Measurements from ENCODE around the gene MTRF1L. TPM values are rescaled to one million over a fixed set of nuclear protein-coding genes. Genes with fewer than 3 reads are reported as not detected.

MTRF1L gene
- total RNA-seq, 1 experiment from 2014 or later = 26.5 TPM

DNA sequence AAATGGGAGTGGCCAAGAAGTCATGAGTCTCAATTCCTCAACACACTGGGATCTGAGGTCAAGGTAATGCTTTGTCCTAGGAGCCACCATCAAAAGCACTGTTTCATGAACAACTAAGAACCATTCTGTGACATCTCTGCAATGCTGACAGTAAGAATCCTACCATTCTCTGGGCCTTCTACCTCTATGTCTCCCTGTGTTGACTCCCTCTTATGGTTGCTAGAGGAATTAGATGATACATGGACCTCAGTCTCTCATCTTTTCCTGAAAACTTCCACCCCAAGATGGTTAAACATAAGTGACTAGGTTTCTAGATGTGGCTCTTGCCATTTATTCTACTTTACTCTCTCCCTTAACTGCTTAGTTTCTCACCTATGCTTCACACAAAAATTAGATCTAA is 9.1 kb downstream of the MTRF1L start:
- Histone ChIP-seq H4K20me1 (ENCODE audit: control insufficient read depth, insufficient read depth, insufficient read length) (no peaks in the 10 kb centered on the region), H2BK120ac (ENCODE audit: low read depth, low read length, poor library complexity, severe bottlenecking) (no peak overlapping the region), H3K4me2 (ENCODE audit: insufficient read depth, insufficient read length, low read length) (no peak overlapping the region), H2AK5ac (ENCODE audit: insufficient read length, low read length) (no peak overlapping the region), H4K91ac (ENCODE audit: insufficient read length, low read depth, low read length) (no peak overlapping the region), H3K9ac (ENCODE audit: extremely low read depth, insufficient read length, low read length) (no peak overlapping the region), H3K56ac (ENCODE audit: insufficient read length, low read depth, low read length) (no peak overlapping the region), H3K4ac (ENCODE audit: low read depth, low read length) (no peak overlapping the region), H3K23ac (ENCODE audit: insufficient read length, low read depth, low read length) (no peak overlapping the region), H4K8ac (replicated peaks; ENCODE audit: insufficient read length, low read depth, low read length) (no peak overlapping the region), H3K14ac (ENCODE audit: insufficient read depth, low read length) (no peak overlapping the region), H3T11ph (ENCODE audit: low read length) (no peak overlapping the region), H3K4me1 (ENCODE audit: insufficient read depth, low read length) (no peaks in the 10 kb centered on the region), H3K23me2 (ENCODE audit: insufficient read length, low read depth, low read length, poor library complexity, severe bottlenecking) (no peaks in the 10 kb centered on the region), H2BK15ac (ENCODE audit: low read depth, low read length) (no peak overlapping the region), H2BK12ac (ENCODE audit: insufficient read length, low read depth, low read length) (no peak overlapping the region), H3K27ac (ENCODE audit: insufficient read length, low read depth, low read length) (no peak overlapping the region), H2AFZ (ENCODE audit: low read length) (no peak overlapping the region), H3K27me3 (ENCODE audit: insufficient read depth, low read length) (no peaks in the 10 kb centered on the region), H3K79me1 (ENCODE audit: insufficient read depth, low read depth, low read length, poor library complexity, severe bottlenecking) (no peaks in the 10 kb centered on the region), H4K5ac (ENCODE audit: insufficient read length, low read depth, low read length) (no peak overlapping the region), H2BK5ac (ENCODE audit: insufficient read length, low read length) (no peak overlapping the region), H3K79me2 (ENCODE audit: insufficient read depth, low read length) (peaks cover 2% of the 10 kb centered on the region; the same call in 1 of the 2 replicates), H3K18ac (ENCODE audit: insufficient read length, low read depth, low read length) (no peak overlapping the region), H3K9me3 (ENCODE audit: control insufficient read depth, low read depth, low read length) (no peaks in the 10 kb centered on the region), H2BK20ac (ENCODE audit: low read depth, low read length, poor library complexity, severe bottlenecking) (no peak overlapping the region)
- Mint-ChIP-seq H3K27ac (peak overlapping the region in 2 of 3 experiments; percentile 31 to 44; a peak in 3 of 7 replicates), H3K36me3 (ENCODE audit: insufficient read depth in 1 of 3, low read depth in 3 of 3) (peaks cover 22 to 51% (median 48%) of the 10 kb centered on the region in 3 experiments; a peak in 5 of 7 replicates), H3K9me3 (no peaks in the 10 kb centered on the region), H3K27me3 (ENCODE audit: low read depth) (no peaks in the 10 kb centered on the region), H3K4me3 (no peak overlapping the region), H3K4me1 (no peaks in the 10 kb centered on the region)
- TF ChIP-seq, protein P1, sequence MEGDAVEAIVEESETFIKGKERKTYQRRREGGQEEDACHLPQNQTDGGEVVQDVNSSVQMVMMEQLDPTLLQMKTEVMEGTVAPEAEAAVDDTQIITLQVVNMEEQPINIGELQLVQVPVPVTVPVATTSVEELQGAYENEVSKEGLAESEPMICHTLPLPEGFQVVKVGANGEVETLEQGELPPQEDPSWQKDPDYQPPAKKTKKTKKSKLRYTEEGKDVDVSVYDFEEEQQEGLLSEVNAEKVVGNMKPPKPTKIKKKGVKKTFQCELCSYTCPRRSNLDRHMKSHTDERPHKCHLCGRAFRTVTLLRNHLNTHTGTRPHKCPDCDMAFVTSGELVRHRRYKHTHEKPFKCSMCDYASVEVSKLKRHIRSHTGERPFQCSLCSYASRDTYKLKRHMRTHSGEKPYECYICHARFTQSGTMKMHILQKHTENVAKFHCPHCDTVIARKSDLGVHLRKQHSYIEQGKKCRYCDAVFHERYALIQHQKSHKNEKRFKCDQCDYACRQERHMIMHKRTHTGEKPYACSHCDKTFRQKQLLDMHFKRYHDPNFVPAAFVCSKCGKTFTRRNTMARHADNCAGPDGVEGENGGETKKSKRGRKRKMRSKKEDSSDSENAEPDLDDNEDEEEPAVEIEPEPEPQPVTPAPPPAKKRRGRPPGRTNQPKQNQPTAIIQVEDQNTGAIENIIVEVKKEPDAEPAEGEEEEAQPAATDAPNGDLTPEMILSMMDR (conservative IDR thresholded peaks at IDR 0.05) = peak; percentile 56; the same call in 2 of the 3 replicates
- DNase-seq = no peak

Data from H9 (cell line).